Measurements from ENCODE around the gene FMN1. TPM values are rescaled to one million over a fixed set of nuclear protein-coding genes. Genes with fewer than 3 reads are reported as not detected.

FMN1 gene
- polyA plus RNA-seq, 1 donor from 2014 or later: 0.40 TPM

GRCh38 chr15:32918547-32918946 is 276.0 kb downstream of the FMN1 start:
- no peaks in the 10 kb centered on the region for H3K79me2 ChIP-seq (replicated peaks; ENCODE audit: insufficient read depth, low read length)

GRCh38 chr15:32910839-32911238 is 283.7 kb downstream of the FMN1 start:
- TF ChIP-seq TAF1 (IDR thresholded peaks at IDR 0.05; ENCODE audit: low read depth): no peak
- no peak for TF ChIP-seq MXI1 (conservative IDR thresholded peaks at IDR 0.05; ENCODE audit: poor library complexity, severe bottlenecking)
- no peak for TF ChIP-seq REST (IDR thresholded peaks at IDR 0.05; ENCODE audit: borderline replicate concordance)
- TF ChIP-seq EP300 (conservative IDR thresholded peaks at IDR 0.05; ENCODE audit: poor library complexity, severe bottlenecking): no peak
- TF ChIP-seq RAD21 (conservative IDR thresholded peaks at IDR 0.05): no peak
- no peak for TF ChIP-seq SMC3 (conservative IDR thresholded peaks at IDR 0.05; ENCODE audit: poor library complexity)
- TF ChIP-seq CTCF (IDR thresholded peaks at IDR 0.05; ENCODE audit: poor library complexity, severe bottlenecking): no peak
- Histone ChIP-seq H3K9ac (ENCODE audit: low read length) (no peak overlapping the region), H2AFZ (ENCODE audit: low read depth, low read length) (no peak overlapping the region)

More at GRCh38 chr15:32918547-32918946, 276.0 kb downstream of the FMN1 start:
- H3K9me3 ChIP-seq (ENCODE audit: low read length): no peaks in the 10 kb centered on the region
- no peaks in the 10 kb centered on the region for H4K20me1 ChIP-seq (ENCODE audit: insufficient read depth)
- no peaks in the 10 kb centered on the region for H3K27me3 ChIP-seq (ENCODE audit: insufficient read depth, low read depth, low read length)
- TF ChIP-seq RAD21 (conservative IDR thresholded peaks at IDR 0.05) (no peak), EZH2 (IDR thresholded peaks at IDR 0.05; ENCODE audit: borderline replicate concordance, insufficient read depth, low read length, poor library complexity, severe bottlenecking) (no peak), TAF1 (IDR thresholded peaks at IDR 0.05; ENCODE audit: low read depth) (no peak), POLR2AphosphoS5 (IDR thresholded peaks at IDR 0.05) (no peak), EP300 (conservative IDR thresholded peaks at IDR 0.05; ENCODE audit: poor library complexity, severe bottlenecking) (no peak), SMC3 (conservative IDR thresholded peaks at IDR 0.05; ENCODE audit: poor library complexity) (no peak)
- H2AFZ ChIP-seq (ENCODE audit: low read depth, low read length): no peak overlapping the region
- peaks cover 2% of the 10 kb centered on the region for H3F3A ChIP-seq (ENCODE audit: insufficient read depth, low read length, poor library complexity, severe bottlenecking)
- no peak overlapping the region for H3K4me3 ChIP-seq (ENCODE audit: low read length)
- H3K9ac ChIP-seq (ENCODE audit: low read length): no peak overlapping the region
- H3K4me2 ChIP-seq (ENCODE audit: low read length): no peak overlapping the region
- H3K27ac ChIP-seq (ENCODE audit: low read length): no peak overlapping the region
- H3K9me2 ChIP-seq (ENCODE audit: insufficient read depth, low read length): no peaks in the 10 kb centered on the region
- H3K36me3 ChIP-seq (ENCODE audit: insufficient read depth, low read length): no peaks in the 10 kb centered on the region

More at GRCh38 chr15:32910839-32911238, 283.7 kb downstream of the FMN1 start:
- H3K27me3 ChIP-seq (ENCODE audit: insufficient read depth, low read depth, low read length): no peaks in the 10 kb centered on the region
- no peak overlapping the region for H3K4me3 ChIP-seq (ENCODE audit: low read length)
- H3K9me3 ChIP-seq (ENCODE audit: low read length): no peaks in the 10 kb centered on the region
- H3K79me2 ChIP-seq (replicated peaks; ENCODE audit: insufficient read depth, low read length): no peaks in the 10 kb centered on the region
- H3K9me2 ChIP-seq (ENCODE audit: insufficient read depth, low read length): no peaks in the 10 kb centered on the region
- no peak overlapping the region for H3K27ac ChIP-seq (ENCODE audit: low read length)
- H4K20me1 ChIP-seq (ENCODE audit: insufficient read depth): no peaks in the 10 kb centered on the region
- no peaks in the 10 kb centered on the region for H3F3A ChIP-seq (ENCODE audit: insufficient read depth, low read length, poor library complexity, severe bottlenecking)
- H3K36me3 ChIP-seq (ENCODE audit: insufficient read depth, low read length): no peaks in the 10 kb centered on the region
- H3K4me2 ChIP-seq (ENCODE audit: low read length): no peak overlapping the region
